ENCODE results near the gene PABPC5.

The PABPC5 gene

DNA sequence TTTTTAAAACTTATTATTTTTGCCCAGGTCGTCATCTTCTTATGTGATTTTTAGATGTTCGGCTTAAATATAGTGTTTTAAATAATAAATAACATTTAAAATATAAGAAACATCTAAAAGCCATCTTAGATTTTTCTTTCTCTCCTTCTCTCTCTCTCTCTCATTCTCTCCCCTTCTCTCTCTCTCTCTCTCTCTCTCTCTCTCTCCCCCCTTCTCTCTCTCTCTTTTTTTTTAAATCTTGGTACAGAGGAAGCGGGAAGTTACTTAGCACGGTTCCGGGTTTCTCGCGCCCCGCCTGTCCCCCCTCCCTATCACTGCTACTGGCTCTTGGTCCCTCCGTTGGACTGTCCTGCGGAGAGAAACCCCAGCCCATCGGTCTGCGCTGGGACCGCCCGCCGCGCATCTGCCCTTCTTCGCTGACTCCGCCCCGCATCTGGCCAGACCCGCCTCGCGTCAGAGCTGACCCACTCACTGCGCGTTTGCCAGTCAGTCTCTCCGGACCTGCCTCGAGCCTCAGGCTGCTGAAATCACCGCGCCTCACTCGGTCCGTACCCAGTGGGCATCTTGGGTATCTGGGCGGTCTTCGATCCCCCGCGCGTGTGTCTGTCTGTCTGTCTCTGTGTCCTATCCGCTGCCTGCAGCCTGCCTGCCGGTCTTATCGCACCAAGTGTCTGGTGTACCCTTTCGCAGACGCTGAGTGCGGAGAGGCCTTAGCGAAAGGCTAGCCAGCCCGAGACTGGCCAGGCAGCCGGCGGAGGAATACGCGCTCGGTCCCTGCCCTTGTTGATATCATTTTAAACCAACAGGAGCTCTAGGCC lies at the start of gene PABPC5:
PABPC5 (plus strand) TSS at position 489 of the 818 bp plus-strand sequence. CDS start 739 bp downstream, outside the sequence.
- DNase-seq, result peak; percentile 91

GRCh38 chrX:91389026-91389425 lies 45.6 kb upstream of the PABPC5 start:
- DNase-seq, result no peak

DNA sequence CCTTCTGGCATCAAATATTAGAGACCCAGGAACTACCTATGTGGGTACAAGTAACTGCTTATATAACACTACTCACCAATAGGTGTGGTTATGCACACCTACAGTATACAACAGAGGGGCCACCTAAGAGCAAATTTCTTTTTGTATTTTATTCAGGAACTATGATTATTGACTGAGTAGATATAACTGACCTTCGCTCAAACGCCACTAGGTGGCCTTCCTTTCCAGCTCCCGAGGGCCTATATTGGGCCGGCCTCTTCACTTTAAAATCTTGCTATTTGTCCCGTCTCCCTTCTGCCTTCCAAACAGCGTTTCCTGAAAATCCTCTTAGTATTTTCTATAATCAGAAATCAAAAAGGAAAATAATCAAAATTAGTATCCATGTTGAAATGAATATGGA lies 19.9 kb upstream of the PABPC5 start:
- DNase-seq, result no peak

DNA sequence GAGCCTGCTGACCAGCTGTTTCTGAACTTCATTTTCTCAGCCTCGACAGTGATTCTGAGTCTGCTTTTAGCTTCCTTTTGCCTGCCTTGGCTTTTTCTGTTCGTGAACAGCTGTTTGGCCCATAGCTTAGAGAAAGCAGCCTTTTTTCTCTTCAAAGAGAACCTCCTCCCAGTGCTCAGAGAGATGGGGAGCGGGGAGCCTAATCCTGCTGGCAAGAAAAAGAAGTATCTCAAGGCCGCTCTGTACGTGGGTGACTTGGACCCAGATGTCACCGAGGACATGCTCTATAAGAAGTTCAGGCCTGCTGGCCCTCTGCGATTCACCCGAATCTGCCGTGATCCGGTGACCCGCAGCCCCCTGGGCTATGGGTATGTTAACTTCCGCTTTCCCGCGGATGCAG lies 756 bp downstream of the PABPC5 start:
- DNase-seq, result no peak

Measured in retina (tissue), 1 donor.